Stimulated activated naive B cell treated with anti-CD40 and anti-IgM and Interleukin-4, amounts not matched to agents 10 μg/mL and 1 μg/mL and 100 μg/mL, for 72 hours (primary cell): ENCODE measurements around the gene PDSS2.
A peak's percentile ranks its signal among the peaks of the same experiment; 100 is the strongest.

Source experiments
- ATAC-seq, 2 donors: fragments of 150-1000 bp; cut with Tn5 transposase; replicated peaks; 2 replicates each; pipeline ENCODE4 v1.10.0; 2021; ENCODE audit warnings: moderate library complexity in 1 of 2
- DNase-seq: peaks from one replicate; pipeline ENCODE4 v3.0.0; 2021
- H3K27ac Mint-ChIP-seq: one replicate; pipeline ENCODE4 v1.8.0; 2022; ENCODE audit warnings: mild to moderate bottlenecking, mixed read lengths
- H3K27me3 Mint-ChIP-seq, 2 donors: one replicate each; pipeline ENCODE4 v1.8.0; 2022; ENCODE audit warnings: mixed read lengths in 2 of 2
- H3K36me3 Mint-ChIP-seq, 2 donors: one replicate each; pipeline ENCODE4 v1.8.0; 2022; ENCODE audit warnings: mixed read lengths in 2 of 2, mild to moderate bottlenecking in 1 of 2
- H3K4me1 Mint-ChIP-seq, 2 donors: one replicate each; pipeline ENCODE4 v1.8.0; 2022; ENCODE audit warnings: mixed read lengths in 2 of 2, mild to moderate bottlenecking in 1 of 2
- H3K4me3 Mint-ChIP-seq, 2 donors: one replicate each; pipeline ENCODE4 v1.8.0; 2022; ENCODE audit warnings: mild to moderate bottlenecking in 2 of 2, mixed read lengths in 2 of 2, moderate library complexity in 1 of 2
- H3K9me3 Mint-ChIP-seq, 2 donors: one replicate each; pipeline ENCODE4 v1.8.0; 2022; ENCODE audit warnings: mixed read lengths in 2 of 2, mild to moderate bottlenecking in 1 of 2

PDSS2 gene

DNA sequence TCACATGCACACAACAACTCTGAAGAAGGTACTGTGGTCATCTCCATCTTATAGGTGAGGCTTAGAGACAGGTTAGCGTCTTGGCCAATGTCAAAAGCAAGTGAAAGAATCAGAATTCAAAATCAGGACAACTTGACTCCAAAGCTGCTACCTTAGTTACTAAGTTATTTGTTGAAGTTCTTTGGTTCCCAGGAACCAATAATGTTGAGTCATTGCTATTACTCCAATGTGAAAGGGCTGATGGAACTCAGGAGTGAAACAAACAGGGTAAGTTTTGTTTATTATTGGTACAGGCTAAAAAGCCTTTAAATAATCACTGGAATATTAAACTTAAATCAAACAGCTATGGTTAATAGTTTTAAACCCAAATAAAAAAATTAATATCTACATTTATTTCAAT lies 111.1 kb downstream of the PDSS2 start:
- Mint-ChIP-seq H3K36me3 (peaks cover 2 to 12% of the 10 kb centered on the region in 2 donors), H3K9me3 (peaks cover 0 to 2% of the 10 kb centered on the region in 2 donors), H3K27me3 (no peaks in the 10 kb centered on the region), H3K4me1 (peaks cover 6 to 14% of the 10 kb centered on the region in 2 donors), H3K4me3 (no peak overlapping the region), H3K27ac (no peak overlapping the region)
- DNase-seq (no peak), ATAC-seq (no peak)

DNA sequence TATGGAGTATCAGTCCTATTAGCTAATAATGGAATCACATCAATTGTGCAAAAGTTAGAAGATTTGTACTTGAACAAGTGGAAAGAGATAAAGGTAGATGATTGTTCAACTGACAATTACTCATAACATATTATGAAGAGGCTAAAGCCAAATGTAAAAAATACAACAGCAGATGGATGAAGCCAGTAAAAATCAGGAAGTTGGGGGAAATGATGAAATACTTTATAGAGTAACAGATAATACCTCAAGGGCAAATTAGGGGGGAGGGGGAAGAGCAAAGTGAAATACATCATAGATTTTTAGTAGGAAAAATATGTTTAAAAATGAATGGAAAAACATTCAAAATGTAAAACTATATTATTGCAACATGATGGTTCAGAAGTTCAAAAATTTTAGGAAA lies 114.0 kb downstream of the PDSS2 start:
- Mint-ChIP-seq H3K27me3 (no peaks in the 10 kb centered on the region), H3K36me3 (peaks cover 4 to 14% of the 10 kb centered on the region in 2 donors), H3K4me1 (peaks cover 8 to 19% of the 10 kb centered on the region in 2 donors), H3K4me3 (no peak overlapping the region), H3K9me3 (peaks cover 0 to 2% of the 10 kb centered on the region in 2 donors), H3K27ac (no peak overlapping the region)
- ATAC-seq, result no peak
- no peak for DNase-seq

DNA sequence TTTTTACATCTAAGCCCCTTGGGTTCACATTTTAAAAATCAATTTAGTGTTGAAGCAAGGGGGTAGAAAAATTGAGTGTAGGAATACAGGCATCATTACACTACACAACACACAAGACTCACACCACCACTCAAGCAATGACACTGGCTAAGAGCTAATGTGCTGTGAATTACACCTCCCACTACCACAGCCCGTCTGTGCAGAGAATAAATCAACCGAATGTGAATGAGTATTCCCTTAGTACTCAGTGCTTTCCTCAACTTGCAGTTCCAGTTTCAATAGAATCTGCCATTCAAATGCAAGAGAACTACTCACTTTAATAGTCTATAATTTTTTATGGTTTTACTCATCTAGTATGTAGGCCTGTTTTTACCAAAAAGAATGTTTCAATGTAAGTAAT lies 114.4 kb downstream of the PDSS2 start:
- DNase-seq (no peak), ATAC-seq (no peak)
- peaks cover 4 to 10% of the 10 kb centered on the region in 2 donors for H3K36me3 Mint-ChIP-seq
- H3K9me3 Mint-ChIP-seq, result peaks cover 0 to 2% of the 10 kb centered on the region in 2 donors
- H3K27me3 Mint-ChIP-seq, result no peaks in the 10 kb centered on the region
- H3K4me1 Mint-ChIP-seq, result peaks cover 8 to 19% of the 10 kb centered on the region in 2 donors
- H3K27ac Mint-ChIP-seq, result no peak overlapping the region
- H3K4me3 Mint-ChIP-seq, result no peak overlapping the region

DNA sequence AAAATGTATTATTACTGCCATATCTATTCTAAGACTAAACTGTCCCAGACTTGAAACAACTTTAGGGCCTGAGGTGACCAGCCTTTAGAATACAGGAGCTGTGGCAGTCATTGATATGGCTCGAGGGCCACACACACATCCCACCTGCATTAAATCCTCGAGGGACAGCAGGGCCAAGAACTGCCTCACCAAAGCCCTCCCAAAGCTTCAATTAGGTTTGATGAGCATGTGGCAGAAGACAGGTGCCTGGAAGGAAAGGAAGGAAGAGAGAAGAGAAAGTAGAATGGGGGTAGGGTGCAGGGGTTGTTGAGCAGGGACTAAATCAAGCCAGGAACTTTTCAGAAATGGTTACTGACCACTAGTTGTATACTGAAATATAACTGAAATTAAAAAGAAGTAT lies 115.0 kb downstream of the PDSS2 start:
- Mint-ChIP-seq H3K9me3 (peaks cover 0 to 2% of the 10 kb centered on the region in 2 donors), H3K4me3 (no peak overlapping the region), H3K27me3 (no peaks in the 10 kb centered on the region), H3K27ac (no peak overlapping the region), H3K36me3 (peaks cover 4 to 6% of the 10 kb centered on the region in 2 donors), H3K4me1 (peaks cover 8 to 19% of the 10 kb centered on the region in 2 donors)
- ATAC-seq, result no peak
- no peak for DNase-seq

DNA sequence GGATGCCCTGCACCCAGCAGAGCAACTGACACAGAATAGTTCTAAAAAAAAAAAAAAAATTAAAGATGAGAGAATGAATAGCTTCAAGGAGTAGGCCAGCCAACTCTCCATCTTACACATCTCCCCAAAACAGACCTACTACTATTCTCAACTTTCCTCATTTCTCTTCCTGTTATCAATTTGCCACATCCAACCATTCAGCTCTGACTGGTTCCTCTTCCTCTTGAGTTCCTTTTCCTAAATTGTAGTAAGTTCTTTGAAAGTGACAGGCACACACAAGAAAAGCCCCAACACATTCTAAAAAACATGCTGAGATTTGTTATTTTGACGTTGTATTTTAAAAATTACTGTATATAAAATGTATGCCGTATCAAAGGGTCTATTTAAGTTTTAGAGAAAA lies 117.2 kb downstream of the PDSS2 start:
- Mint-ChIP-seq H3K4me1 (peaks cover 8 to 19% of the 10 kb centered on the region in 2 donors), H3K36me3 (peaks cover 4 to 6% of the 10 kb centered on the region in 2 donors), H3K27me3 (no peaks in the 10 kb centered on the region), H3K27ac (no peak overlapping the region), H3K9me3 (peaks cover 0 to 2% of the 10 kb centered on the region in 2 donors), H3K4me3 (no peak overlapping the region)
- ATAC-seq (no peak), DNase-seq (no peak)

DNA sequence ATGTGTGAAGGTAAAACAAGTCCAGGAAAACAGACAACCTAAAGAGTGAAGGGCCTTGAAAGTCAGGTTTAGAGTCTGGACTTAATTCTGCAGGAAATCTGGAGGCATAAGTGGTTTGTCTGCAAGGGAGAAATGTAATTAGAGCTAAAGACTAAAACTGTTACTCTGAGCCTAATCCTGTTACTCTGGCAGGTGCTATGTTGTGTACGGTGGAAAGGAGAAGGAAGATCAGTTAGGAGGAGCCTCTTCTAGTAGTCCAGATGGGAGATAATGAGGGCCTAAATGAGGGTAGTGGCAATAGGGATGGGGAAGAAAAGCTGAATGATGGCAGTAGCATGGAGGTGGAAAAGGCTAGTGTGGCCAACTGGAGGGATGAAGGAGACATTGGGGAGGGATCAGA lies 118.5 kb downstream of the PDSS2 start:
- Mint-ChIP-seq H3K9me3 (peaks cover 0 to 2% of the 10 kb centered on the region in 2 donors), H3K27ac (no peak overlapping the region)

DNA sequence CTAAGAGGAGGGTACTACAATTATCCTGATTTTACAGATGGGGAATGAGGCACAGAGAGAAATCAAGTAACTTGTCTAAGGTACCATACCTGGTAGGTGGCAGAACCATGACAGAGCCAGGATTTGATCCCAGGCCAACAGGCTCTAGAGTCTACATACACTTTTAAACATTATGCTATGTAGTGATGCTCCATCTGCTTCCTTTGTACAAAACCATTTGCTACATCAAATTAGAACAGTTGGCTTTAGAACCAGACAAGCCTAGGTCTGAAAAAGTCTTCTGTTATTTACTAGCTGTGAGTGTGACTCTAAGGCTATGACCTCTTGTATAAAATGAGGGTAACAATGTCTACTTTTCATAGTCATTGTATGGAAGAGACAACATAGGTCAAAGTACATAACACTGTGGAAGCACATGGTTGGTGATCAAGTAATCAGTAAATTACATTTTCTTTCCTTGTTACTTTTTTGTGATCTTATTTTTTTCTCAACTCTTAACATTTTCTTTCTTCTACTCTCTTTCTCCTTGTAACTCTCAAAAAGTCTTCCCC lies 122.1 kb downstream of the PDSS2 start:
- Mint-ChIP-seq H3K9me3 (no peaks in the 10 kb centered on the region), H3K4me3 (no peak overlapping the region), H3K4me1 (peaks cover 2 to 4% of the 10 kb centered on the region in 2 donors), H3K27me3 (no peaks in the 10 kb centered on the region), H3K36me3 (peaks cover 13% of the 10 kb centered on the region in 2 donors), H3K27ac (no peak overlapping the region)
- ATAC-seq (no peak), DNase-seq (no peak)

More for the DNA sequence above, 118.5 kb downstream of the PDSS2 start:
- no peak overlapping the region for H3K4me3 Mint-ChIP-seq
- DNase-seq (no peak), ATAC-seq (no peak)
- H3K27me3 Mint-ChIP-seq, result no peaks in the 10 kb centered on the region
- peaks cover 8 to 19% of the 10 kb centered on the region in 2 donors for H3K4me1 Mint-ChIP-seq
- H3K36me3 Mint-ChIP-seq, result peaks cover 4 to 6% of the 10 kb centered on the region in 2 donors

DNA sequence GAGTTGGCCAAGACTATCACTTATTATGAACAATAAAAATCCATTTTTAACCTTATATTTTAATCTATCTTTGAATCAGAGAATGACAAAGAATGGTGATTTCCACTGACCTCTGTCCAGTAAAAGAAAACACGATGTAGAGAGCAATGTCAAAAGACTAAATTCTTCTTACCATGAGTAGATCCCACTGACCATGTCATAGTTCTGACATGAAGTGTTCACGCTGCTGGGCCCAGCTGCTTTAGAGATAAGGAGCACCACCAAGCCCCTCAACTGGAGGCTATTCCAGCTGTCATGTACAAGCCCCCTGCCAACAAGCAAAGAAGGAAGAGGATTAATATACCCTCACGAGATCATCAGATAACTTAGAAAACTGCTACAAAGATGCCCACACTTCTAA lies 125.3 kb downstream of the PDSS2 start:
- no peaks in the 10 kb centered on the region for H3K9me3 Mint-ChIP-seq
- H3K36me3 Mint-ChIP-seq, result peaks cover 11 to 15% of the 10 kb centered on the region in 2 donors

DNA sequence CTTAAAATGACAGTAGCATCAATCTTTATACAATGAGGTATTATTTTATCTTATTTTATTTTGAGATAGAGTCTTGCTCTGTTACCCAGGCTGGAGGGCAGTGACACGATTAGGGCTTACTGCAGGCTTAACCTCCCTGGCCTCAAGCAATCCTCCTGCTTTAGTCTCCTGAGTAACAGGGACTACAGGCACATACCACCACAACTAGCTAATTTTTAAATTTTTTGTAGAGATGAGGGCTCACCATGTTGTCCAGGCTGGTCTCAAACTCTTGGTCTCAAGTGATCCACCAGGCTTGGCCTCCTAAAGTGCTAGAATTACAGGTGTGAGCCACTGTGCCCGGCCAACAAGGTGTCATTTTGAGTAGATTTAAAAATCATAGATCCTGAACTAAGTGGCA lies 125.9 kb downstream of the PDSS2 start:
- Mint-ChIP-seq H3K4me1 (peaks cover 12 to 21% of the 10 kb centered on the region in 2 donors), H3K27me3 (no peaks in the 10 kb centered on the region), H3K9me3 (no peaks in the 10 kb centered on the region), H3K4me3 (no peak overlapping the region), H3K27ac (no peak overlapping the region), H3K36me3 (peaks cover 11 to 20% of the 10 kb centered on the region in 2 donors)
- ATAC-seq (no peak), DNase-seq (no peak)

More for the DNA sequence above, 125.3 kb downstream of the PDSS2 start:
- Mint-ChIP-seq H3K4me3 (no peak overlapping the region), H3K4me1 (peaks cover 12 to 21% of the 10 kb centered on the region in 2 donors), H3K27me3 (no peaks in the 10 kb centered on the region), H3K27ac (no peak overlapping the region)
- DNase-seq (no peak), ATAC-seq (no peak)

DNA sequence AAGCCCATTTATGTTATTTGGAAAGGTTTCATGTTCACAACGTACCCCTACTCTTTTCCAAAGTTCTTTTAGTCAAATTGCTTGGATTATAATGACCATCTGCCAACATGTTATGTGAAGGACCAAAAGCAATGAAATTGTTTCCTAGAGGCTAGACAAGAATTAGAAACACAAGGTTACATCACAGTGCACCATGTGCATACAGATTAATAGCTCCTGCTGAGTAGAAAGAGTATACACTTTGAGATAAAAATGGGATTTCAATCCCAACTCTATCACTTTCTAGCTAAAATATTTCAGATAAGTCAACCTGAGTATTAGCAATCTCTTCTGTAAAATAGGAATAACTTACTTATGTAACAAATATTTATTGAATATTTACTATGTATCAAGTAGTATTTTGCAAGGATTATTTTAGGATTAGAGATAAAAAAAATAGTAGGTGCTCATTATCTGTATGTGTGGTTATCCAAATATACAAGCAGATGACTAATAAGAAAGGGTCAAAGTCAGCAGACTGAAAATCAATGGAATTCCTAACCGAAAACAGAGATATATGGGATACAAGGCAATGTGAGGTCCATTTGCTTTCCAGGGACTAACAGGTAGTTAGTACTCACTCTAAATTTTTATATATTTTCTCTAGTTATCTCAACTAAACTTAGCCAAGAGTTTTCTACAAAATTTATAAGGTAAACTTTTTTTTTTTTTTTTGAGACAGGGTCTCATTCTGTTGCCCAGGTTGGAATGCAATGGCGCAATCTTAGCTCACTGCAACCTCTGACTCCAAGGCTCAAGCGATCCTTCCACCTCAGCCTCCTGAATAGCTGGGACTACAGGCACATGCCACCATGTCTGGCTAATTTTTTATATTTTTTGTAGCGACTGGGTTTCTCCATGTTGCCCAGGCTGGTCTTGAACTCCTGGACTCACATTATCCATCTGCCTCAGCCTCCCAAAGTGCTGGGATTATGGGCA lies 127.7 kb downstream of the PDSS2 start:
- H3K4me1 Mint-ChIP-seq, result peaks cover 12 to 21% of the 10 kb centered on the region in 2 donors
- no peak for ATAC-seq
- DNase-seq, result no peak
- H3K27ac Mint-ChIP-seq, result no peak overlapping the region
- no peaks in the 10 kb centered on the region for H3K9me3 Mint-ChIP-seq
- H3K4me3 Mint-ChIP-seq, result no peak overlapping the region
- no peaks in the 10 kb centered on the region for H3K27me3 Mint-ChIP-seq
- peaks cover 11 to 23% of the 10 kb centered on the region in 2 donors for H3K36me3 Mint-ChIP-seq

DNA sequence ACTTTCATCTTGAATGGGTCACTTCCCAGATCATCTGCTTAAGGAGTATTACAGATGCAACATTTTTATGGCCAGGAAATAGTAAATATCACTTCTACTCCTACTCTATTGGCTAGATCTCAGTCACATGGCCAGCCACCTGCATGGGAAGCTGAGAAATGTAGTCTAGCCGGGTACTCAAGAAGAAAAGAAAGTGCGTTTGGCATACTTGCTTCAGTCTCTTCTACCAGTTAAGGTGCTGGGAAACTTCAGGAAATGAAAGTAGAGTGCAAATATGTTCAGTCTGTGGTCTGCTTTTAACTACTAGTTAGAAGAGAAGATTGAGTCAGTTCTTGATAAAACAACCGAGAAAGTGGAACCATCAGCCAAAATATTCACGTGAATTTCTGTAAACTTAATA lies 129.2 kb downstream of the PDSS2 start:
- peaks cover 12 to 21% of the 10 kb centered on the region in 2 donors for H3K4me1 Mint-ChIP-seq
- H3K27ac Mint-ChIP-seq, result peak overlapping the region; percentile 28
- DNase-seq (peak; percentile 31), ATAC-seq (peak; percentile 99)
- H3K9me3 Mint-ChIP-seq, result no peaks in the 10 kb centered on the region
- H3K27me3 Mint-ChIP-seq, result no peaks in the 10 kb centered on the region
- peaks cover 11 to 23% of the 10 kb centered on the region in 2 donors for H3K36me3 Mint-ChIP-seq
- H3K4me3 Mint-ChIP-seq, result peak overlapping the region; percentile 53 to 64

DNA sequence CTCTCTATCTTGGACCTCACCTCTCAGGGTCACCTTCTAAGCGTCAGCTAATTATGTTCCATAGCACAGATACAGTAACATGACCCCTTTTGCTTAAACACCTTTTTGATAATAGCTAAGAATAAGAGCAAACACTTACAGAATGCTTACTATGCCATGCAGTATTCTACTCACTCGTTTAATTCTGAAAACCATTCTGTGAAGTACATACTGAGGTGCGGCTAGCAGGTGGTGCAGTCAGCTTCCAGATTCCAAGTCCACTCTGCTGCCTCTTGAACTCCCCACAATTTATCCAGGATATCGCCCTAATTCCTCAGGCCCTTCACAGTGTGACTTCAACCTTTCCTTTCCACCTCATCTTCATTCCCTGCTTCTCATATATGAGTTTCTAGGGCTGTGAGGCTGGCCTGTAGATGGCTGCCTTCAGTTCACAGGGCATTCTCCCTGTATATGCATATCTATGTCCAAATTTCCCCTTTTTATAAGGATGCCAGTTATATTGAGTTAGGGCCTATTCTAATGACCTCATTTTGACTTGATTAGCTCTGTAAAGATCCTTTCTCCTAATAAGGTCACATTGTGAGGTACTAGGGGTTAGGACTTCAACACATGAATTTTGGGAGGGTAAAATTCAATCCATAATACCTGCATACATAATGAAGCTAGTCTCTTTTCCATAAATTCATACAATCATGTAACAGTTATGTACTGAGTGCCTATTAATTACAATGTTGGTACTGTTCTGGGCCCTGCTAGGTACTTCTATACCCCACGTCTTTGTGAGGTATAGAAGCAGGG lies 130.1 kb downstream of the PDSS2 start:
- Mint-ChIP-seq H3K9me3 (no peaks in the 10 kb centered on the region), H3K27me3 (no peaks in the 10 kb centered on the region), H3K27ac (no peak overlapping the region), H3K4me1 (peaks cover 12 to 21% of the 10 kb centered on the region in 2 donors), H3K4me3 (no peak overlapping the region), H3K36me3 (peaks cover 7 to 21% of the 10 kb centered on the region in 2 donors)
- ATAC-seq (no peak), DNase-seq (no peak)

DNA sequence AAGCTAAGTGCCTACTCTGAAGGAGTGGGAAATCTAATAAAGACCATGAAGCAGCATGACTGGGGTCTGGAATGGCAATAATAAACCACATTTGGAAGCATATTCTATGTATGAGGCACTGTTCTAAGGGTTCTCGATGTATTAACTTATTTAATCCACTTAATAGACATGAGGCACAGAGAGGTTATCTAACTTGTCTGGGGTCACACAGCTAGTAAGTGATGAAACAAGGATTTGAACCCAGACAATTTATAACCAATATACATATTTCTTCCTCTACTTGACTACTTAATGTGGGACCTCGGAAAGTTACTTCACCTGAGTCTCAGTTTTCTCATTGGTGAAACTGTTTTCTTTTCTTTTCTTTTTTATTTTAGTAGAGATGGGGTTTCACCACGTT lies 131.3 kb downstream of the PDSS2 start:
- no peak overlapping the region for H3K4me3 Mint-ChIP-seq
- DNase-seq (no peak), ATAC-seq (no peak)
- H3K27ac Mint-ChIP-seq, result no peak overlapping the region
- H3K4me1 Mint-ChIP-seq, result peaks cover 12 to 21% of the 10 kb centered on the region in 2 donors
- no peaks in the 10 kb centered on the region for H3K27me3 Mint-ChIP-seq
- no peaks in the 10 kb centered on the region for H3K9me3 Mint-ChIP-seq
- H3K36me3 Mint-ChIP-seq, result peaks cover 0 to 13% of the 10 kb centered on the region in 2 donors

DNA sequence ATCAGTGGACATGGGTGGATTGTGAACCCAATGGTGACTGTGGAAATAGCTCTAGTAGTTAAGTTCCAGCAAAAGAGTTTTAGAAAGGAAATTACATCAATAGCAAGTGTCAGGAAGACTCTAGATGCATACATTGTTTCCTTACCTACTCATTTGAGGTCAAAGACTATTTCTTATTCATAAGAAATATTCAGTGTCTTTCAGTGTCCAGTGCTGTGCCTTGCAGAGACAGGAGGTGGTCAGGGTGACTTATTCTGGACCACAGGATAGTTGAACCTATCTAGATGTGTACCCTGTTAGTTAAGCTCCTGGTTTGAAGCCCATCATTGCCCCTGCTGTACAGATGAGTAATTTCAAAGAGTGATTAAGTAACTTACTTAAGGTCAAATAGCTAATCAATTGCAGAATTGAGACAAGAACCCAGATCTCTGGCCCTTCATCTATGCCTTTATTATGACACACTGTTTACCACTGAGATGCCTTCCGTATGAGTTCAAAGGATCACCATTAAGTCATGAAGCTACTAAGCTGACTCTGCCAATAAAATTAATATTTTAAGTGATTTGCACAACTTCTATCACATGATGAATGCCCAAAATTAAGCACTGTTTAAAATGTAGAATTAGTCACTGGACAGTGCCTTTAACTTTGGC lies 136.1 kb downstream of the PDSS2 start:
- no peak for DNase-seq
- Mint-ChIP-seq H3K27me3 (no peaks in the 10 kb centered on the region), H3K9me3 (no peaks in the 10 kb centered on the region), H3K4me1 (peaks cover 10 to 12% of the 10 kb centered on the region in 2 donors), H3K27ac (no peak overlapping the region), H3K36me3 (peaks cover 0 to 8% of the 10 kb centered on the region in 2 donors), H3K4me3 (no peak overlapping the region)
- ATAC-seq, result no peak
